OCI-M2 (cell line): ENCODE results near the gene CGB7.
"Not testable (repeated sequence)": the region's sequence is repeated elsewhere in the genome, so short reads cannot be mapped to it uniquely, and the experiment has no call there.

Source experiments
- DNase-seq: peaks from one replicate; lab custom pipeline; 2025; ENCODE audit not compliant: unreplicated experiment; lab: John Stamatoyannopoulos, UW

The CGB7 gene

DNA sequence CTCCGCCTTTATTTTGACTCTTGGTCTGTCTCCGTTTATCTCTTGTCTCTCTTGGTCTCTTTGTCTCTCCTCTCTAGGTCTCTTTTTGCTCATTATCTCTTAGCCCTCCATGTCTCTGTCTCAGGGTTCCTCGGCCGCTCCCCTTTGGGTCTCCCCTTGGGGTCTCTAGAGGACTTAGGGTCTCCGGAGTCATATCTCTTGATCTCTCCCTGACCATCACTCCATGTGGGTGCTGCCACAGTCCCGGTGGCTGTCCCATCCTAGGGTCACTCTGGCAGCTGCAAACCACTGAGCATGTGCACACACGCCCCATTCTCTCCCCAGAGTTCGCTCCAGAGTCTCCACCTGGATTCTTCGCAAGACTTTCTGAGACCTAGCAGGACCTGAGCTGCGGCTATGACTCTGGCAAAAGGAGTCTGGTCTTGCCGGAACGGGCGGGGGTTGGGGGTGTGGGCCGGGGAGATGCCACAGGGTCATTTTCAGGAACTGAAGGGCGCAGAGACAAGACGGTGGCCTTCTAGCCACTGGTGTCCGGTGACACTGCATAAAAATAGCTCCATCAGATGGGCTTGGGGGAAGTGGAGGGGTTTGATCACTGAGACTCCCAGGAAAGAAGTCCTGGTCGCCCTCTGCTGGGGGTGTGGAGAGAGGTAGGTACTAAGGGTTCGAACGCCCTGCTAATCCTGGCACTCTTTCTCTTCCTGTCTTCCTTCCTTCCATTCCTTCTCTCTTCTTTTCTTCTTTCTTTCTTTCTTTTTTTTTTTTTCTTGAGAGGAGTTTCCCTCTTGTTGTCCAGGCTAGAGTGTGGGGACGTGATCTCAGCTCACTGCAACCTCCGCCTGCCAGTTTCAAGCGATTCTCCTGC lies 16.2 kb upstream of the CGB7 start:
- DNase-seq, result peak; percentile 82

DNA sequence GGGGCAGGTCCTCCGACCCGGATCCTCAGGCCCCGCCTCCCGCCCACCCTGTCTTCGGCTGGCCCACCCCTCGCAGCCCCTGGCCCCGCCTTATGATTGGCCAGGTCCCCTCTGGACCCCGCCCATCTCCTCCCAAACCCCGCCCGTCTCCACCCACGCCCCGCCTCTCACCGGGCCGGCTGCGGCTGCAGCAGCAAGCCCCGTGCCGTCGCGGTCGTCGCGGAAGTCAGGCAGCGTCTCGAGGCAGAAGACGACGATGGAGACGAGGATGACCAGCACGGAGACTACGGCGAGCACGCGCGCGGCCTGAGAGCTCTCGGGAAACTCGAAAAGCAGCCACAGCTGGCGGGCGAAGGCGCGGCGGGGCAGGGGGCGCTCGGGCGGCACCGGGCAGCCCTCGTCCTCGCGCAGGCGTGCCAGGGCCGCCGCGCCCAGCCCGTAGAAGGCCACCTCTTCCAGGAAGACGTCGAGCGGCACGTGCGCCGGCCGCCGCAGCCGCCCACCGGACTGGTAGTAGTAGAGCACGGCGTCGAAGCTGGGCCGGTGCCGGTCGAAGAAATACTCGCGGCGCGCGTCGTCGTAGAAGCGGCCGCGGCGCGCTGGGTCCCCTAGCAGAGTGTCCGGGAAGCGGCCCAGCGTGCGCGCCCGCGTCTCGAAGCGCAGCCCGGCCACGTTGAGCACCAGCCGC lies 14.5 kb upstream of the CGB7 start:
- peak; percentile 54 for DNase-seq

DNA sequence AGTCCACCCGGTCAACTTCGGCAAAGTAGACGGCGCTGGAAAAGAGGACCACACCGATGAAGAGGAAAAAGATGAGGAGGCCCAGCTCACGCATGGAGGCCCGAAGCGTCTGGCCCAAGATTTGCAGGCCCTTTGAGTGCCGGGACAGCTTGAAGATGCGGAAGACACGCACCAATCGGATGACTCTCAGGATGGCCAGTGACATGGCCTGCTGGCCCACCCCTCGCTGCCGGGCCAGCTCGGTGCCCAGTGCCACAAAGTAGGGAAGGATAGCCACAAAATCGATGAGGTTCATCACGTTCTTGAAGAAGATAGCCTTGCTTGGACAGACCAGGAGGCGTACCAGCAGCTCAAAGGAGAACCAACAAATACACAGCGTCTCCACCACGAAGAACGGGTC lies 12.9 kb upstream of the CGB7 start:
- no peak for DNase-seq

GRCh38 chr19:49069026-49069425 lies 11.5 kb upstream of the CGB7 start:
- no peak for DNase-seq

DNA sequence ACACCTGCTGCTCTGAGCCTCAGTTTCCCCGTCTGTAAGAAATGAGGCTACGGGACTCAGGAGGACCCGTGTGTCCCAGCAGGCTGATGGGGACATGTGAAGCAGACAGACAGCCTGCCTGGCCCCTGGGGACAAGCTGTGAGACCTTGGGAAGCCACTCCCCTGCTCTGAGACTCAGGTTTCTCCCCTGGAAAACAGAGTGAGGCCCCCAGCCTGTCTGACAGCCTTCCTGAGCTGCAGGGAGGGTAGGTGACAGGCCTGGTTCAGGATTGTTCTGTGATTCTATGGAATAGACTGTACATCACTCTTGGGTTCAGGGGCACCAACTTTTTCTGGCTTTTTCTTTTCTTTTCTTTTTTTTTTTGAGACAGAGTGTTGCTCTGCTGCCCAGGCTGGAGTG lies 10.0 kb upstream of the CGB7 start:
- DNase-seq, result no peak

GRCh38 chr19:49065905-49066512 lies 8.5 kb upstream of the CGB7 start:
- no peak for DNase-seq

- no peak for DNase-seq
Measured at GRCh38 chr19:49064768-49065611, 7.4 kb upstream of the CGB7 start, which contains the start of gene NTF4. Gene NTF4, minus strand, starts transcription at chr19:49064818. Its CDS starts 2,821 bp downstream, at chr19:49061997.

- DNase-seq, result no peak
Measured at GRCh38 chr19:49064029-49064629, 6.6 kb upstream of the CGB7 start.

- DNase-seq, result no peak
Measured at GRCh38 chr19:49061445-49061844, 3.9 kb upstream of the CGB7 start.

DNA sequence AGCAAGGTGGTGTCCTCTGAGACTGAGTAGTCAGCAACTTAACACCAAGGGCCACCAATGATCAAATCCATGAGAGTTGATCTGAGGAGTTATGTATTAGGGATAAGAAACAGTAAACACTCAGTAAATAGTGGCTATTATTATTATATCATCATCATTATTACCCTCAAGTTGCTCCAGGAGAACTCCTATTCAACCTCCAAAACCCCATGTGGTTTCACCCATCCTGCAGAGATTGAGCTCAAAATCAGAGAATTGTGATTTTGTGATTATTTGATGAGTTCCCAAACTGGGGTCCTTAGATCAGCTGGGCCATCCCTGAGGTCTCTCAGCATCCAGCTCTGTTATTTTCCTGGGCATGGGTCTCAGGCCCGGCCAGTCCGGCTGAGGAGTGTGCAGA lies 3.5 kb upstream of the CGB7 start:
- DNase-seq, result no peak

DNA sequence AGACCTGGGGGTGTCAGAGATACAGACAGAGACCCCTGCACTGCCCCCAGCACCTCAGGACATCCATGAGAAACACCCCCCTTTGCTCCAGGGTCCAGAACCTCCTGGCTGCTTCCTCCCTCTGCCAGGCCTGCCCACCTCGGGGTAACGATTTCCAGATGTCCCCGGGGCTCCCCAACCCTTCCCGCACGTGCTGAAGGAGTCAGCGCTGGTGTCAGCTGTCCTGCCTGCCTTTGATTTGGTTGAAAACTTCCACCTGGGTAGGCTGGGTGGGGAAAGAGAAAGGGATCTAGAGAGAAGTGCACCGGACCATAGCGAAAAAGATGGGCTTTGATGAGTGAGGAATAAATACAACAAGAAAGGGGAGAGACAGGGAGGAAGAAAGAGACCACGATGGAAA lies 1.5 kb upstream of the CGB7 start:
- DNase-seq, result no peak

DNA sequence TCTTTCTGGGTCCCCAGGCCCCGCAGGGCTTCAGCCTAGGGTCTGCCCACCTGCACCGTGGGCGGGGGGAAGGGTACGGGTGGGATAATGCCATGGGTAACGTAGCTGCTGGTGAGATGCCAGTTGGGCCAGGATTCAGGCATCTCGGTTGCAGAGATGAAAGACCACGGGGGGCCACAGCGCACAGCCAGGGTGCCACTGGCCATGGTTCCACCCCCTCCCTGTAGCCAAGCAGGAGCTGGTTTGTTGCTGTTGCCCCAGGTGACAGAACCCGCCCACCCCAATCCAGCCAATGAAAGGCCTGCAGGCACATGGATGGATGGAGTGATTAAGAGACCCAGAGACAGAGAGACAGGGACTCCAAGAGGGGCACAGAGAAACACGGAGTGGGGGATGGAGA lies 1.0 kb upstream of the CGB7 start:
- DNase-seq, result no peak

- not testable (repeated sequence) for DNase-seq
Measured at GRCh38 chr19:49056902-49057596, 500 bp downstream of the CGB7 start.

- no peak for DNase-seq
Measured at GRCh38 chr19:49056101-49056901, 1.2 kb downstream of the CGB7 start.

DNA sequence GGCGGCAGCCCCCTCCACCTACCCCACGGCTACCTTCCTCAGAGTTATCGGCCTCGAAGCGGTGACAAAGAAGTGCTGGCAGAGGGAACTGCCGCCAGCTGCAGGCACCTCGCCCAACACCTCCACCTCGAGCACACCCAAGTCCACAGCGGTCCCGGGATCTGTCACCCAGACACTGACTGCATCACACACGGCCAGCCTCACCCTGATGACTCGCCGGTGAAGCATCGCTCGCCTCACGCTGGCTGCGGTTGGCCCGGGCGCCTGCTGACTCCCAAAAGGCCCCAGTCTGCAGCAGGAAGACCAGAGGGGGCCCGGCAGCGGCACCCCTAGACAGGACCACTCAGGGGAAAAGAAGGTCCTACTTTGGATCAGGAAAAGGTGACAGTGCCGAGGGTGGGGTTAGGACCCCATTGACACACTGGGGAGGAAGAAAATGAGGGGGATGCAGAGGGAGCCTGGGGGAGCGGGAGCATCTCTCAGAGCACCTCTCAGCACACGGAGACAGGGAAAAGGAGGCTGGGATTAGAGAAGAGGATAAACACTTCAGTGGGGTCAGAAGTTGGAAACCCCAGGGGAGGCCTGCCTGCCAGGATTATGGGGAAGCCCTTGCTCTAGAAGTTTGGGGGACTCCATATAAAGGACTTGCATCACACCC lies 7.0 kb downstream of the CGB7 start:
- not testable (repeated sequence) for DNase-seq

DNA sequence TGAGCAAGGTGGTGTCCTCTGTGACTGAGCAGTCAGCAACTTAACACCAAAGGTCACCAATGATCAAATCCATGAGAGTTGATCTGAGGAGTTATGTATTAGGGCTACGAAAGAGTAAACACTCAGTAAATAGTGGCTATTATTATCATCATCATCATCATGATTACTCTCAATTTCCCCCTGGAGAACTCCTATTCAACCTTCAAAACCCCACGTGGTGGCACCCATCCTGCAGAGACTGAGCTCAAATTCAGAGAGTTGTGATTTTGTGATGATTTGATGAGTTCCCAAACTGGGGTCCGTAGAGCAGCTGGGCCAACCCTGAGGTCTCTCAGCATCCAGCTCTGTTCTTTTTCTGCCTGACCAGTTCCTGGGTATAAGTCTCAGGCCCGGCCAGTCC lies 7.7 kb downstream of the CGB7 start:
- DNase-seq, result not testable (repeated sequence)

DNA sequence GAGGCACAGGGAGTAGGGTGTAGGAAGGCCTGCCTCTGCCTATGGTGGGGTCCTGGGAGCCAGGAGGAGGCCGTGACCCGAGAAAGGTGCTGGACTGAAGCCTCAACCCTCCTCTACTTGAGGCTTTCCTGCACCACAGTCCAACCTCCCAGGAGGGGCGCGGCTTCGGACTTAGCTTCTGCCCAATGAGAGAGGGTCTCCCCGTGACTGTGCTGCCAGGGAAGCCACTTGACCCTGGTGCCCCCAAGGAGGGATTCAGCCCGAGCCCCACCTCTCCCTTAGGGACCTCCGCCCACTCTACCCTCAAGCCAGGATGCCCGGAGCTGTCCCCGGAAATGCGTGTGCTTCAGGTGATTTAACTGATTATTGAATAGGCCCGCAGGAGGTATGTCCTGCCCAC lies 8.5 kb downstream of the CGB7 start, which contains the start of gene CGB8:
Gene CGB8 (minus strand): TSS at position 101 of the 400 bp plus-strand sequence. CDS start 372 bp downstream, outside the sequence.
- DNase-seq, result not testable (repeated sequence)

GRCh38 chr19:49043548-49043947 lies 14.0 kb downstream of the CGB7 start, which contains the start of gene CGB5:
Gene CGB5, plus strand, starts transcription at chr19:49043848. Its CDS starts 362 bp downstream, at chr19:49044210.
- not testable (repeated sequence) for DNase-seq
